ENCODE measurements around the gene BCL2L12.

- TF ChIP-seq CTCF (IDR thresholded peaks at IDR 0.05) (no peak), POLR2A (IDR thresholded peaks at IDR 0.05) (no peak), POLR2AphosphoS5 (IDR thresholded peaks at IDR 0.05) (no peak), EP300 (IDR thresholded peaks at IDR 0.05) (no peak)
Measured at GRCh38 chr19:49643466-49643865, 22.3 kb upstream of the BCL2L12 start.

All from suprapubic skin (tissue), 4 donors.